EL (cell line): ENCODE results near the gene CFAP210.

Experiments used
- DNase-seq: peaks from one replicate; pipeline ENCODE4 v3.0.0-alpha.2; 2016

Gene CFAP210

GRCh38 chr2:169694113-169694893 is at the start of gene CFAP210, which contains the start of gene PHOSPHO2:
Gene CFAP210 (minus strand): TSS chr2:169694405. CDS start chr2:169694327, 78 bp downstream.
Gene PHOSPHO2 (plus strand): TSS chr2:169694469. CDS start chr2:169700972, 6,503 bp downstream.
- DNase-seq, result peak; percentile 96

DNA sequence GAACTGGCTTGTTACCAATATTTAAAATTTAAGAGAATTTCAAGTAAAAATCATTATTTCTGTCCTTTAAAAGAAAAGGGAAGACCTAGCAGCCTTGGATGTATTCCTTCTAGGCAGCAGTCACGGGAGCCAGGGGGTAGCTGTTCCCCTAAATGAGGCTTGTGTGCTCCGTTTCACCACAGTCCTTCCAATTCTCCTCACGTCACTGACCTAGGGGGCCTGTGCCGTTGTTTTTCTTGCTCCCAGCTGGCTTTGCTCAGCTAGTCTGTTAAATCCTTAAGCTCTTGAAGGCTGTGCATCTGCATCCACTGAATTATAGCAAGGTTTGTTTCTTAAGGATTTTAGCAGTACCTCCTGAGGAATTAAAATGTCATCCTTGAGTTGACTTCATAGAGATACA is 49.3 kb upstream of the CFAP210 start:
- DNase-seq, result no peak

DNA sequence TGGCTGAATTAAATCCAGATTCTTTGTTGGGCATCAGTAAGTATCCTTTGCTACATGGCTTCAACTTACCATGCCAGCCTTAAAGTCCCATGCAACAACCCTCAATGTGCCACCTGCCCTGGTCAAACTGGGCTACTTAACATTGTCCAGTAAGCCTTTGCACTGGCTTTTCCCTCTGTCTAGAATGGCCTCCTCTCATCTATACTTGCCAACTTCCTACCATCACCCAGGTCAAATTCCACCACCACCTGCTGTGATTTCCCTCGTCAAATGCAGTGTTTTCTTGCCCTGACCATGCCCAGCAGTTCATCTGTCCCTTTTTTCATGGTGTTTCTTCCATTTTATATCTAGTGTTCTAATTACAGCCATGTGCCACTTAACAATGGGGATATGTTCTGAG is 45.1 kb upstream of the CFAP210 start:
- no peak for DNase-seq

GRCh38 chr2:169738566-169739229 is 44.5 kb upstream of the CFAP210 start:
- no peak for DNase-seq

DNA sequence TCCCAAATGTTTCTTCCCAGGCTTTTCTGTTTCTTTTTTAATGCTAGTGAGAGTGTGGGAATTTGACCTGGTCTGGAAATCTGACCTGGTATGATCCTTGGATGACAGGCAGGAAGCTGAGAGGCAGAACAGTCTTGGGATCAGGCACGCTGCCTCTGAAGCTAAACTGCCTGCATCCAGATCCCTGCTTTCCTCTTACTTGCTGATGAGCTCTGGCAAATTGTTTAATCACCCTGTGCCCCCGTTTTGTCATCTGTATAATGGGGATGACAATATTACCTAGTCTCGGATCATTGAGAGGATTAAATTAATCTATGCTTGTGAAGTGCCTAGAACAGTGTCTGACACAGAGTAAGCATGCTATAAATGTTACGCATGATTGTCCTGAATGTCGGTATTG is 42.7 kb upstream of the CFAP210 start:
- no peak for DNase-seq

DNA sequence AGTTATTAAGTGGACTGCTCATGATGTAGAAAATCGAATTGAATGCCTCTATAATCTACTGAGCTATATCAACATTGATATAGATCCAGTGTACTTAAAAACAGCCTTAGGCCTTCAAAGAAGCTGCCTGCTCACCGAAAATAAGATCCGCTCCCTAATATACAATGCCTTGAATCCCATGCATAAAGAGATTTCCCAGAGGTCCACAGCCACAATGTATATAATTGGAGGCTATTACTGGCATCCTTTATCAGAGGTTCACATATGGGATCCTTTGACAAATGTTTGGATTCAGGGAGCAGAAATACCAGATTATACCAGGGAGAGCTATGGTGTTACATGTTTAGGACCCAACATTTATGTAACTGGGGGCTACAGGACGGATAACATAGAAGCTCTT is 41.4 kb upstream of the CFAP210 start:
- no peak for DNase-seq

- peak; percentile 20 for DNase-seq
Observed at GRCh38 chr2:169734169-169734847, 40.1 kb upstream of the CFAP210 start.

DNA sequence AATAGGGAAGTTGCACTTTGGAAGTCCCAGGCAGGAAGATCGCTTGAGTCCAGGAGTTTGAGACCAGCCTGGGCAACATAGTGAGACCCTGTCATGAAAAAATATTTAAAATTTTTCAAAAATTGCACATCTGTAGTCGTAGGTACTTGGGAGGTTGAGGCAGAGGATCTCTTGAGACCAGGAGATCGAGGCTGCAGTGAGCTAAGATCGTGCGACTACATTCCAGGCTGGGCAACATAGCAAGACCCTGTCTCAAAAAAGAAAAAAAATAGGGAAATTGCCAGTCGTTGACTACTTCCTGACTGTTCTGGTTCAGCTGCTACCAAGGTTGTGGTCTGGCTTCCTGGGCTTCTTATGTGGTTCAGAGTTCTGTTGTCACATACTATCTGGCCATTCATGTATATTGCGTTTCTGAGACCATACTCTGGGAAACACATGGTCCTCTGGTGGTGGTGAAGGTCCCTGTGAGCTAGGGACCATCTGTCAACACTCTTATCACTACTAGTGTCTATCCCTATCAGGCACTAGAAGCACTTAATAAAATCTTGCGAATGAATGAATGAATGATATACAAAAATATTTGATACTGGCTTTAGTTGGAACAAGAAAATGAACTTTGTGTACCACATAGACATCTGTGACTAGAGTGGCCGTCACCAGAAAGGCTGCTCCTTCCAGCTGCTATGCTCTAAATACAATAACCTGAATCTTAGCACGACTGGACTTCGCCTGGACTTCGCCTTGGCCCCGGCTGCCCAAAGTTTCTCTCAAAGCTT is 38.6 kb upstream of the CFAP210 start:
- no peak for DNase-seq

GRCh38 chr2:169732075-169732474 is 37.9 kb upstream of the CFAP210 start:
- no peak for DNase-seq

GRCh38 chr2:169729274-169729605 is 35.0 kb upstream of the CFAP210 start:
- DNase-seq, result no peak

DNA sequence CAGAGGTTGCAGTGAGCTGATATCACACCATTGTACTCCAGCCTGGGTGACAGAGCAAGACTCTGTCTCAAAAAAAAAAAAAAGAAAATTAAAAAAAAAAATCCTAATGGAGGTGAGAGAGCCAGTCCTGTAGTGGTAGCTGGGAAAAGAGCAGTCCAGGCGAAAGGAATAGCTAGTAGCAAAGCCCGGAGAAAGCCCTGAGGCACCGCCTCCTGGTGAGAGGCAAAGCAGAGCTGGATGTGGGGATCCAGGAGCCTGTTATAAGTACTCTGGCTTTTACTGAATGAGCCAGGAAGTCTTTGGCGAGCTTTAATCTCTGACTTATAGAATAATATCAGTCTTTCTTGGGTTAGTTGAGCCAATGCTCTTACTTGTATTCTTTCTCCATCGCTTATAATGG is 32.9 kb upstream of the CFAP210 start:
- DNase-seq, result no peak

DNA sequence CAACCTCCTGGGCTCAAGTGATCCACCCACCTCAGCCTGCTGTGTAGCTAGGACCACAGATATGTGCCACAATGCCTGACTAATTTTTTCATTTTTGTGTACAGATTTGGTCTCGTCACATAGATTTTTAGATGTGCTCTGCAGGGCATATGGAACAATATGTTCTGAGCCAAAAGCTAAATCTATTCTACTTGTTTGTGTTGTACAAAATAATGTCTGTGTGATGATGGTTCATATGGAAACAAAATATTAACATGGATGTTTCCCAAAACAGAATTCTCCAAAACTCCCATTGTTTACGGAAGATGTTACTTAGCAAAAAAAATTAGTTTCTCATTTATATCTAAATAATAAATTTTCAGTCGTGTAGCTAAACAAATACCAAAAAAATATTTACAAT is 26.8 kb upstream of the CFAP210 start:
- DNase-seq, result no peak

- DNase-seq, result no peak
Observed at GRCh38 chr2:169718930-169719504, 24.8 kb upstream of the CFAP210 start.

DNA sequence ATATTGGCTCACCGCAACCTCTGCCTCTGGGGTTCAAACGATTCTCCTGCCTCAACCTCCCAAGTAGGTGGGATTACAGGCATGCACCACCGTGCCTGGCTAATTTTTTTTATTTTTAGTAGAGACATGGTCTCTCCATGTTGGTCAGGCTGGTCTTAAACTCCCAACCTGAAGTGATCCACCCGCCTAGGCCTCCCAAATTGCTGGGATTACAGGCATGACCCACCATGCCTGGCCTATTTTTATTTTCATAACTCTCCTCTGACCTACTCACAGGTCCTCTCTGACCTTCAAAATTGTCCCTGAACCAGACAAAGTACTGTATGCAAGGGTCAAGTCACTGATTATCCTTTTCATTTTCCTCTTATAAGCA is 23.5 kb upstream of the CFAP210 start:
- no peak for DNase-seq

GRCh38 chr2:169716938-169717690 is 22.9 kb upstream of the CFAP210 start:
- DNase-seq, result no peak

DNA sequence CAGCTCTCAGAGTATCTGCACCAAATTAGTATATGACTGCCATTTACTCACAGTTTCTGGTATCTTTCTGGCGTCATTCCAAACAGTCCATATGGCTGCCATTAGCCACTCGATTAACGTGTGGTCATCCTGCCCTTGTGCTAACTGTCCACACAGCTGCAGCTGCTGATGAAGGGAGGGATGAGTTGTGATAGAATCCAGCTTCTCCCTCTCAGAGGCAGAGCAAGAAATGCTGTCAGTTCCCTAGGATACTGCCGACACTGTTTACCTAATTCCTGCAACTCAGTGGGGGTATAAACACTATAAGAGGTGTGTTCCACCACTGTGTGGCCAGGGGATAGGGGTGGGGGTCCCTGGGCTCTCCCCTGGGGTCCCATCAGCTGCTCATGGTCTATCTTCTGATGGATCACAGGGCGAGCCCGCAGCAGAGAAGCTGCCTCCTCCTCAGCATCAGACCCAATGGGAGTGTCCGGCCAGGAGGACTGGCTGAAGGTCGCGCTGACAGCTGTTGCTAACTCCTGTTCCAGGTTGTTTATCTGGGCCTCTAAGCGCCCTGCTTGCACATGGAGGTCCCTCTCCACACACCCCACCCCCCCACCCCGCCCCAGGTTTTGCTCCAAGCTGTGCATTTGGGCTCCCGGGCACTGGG is 22.2 kb upstream of the CFAP210 start:
- peak; percentile 81 for DNase-seq

DNA sequence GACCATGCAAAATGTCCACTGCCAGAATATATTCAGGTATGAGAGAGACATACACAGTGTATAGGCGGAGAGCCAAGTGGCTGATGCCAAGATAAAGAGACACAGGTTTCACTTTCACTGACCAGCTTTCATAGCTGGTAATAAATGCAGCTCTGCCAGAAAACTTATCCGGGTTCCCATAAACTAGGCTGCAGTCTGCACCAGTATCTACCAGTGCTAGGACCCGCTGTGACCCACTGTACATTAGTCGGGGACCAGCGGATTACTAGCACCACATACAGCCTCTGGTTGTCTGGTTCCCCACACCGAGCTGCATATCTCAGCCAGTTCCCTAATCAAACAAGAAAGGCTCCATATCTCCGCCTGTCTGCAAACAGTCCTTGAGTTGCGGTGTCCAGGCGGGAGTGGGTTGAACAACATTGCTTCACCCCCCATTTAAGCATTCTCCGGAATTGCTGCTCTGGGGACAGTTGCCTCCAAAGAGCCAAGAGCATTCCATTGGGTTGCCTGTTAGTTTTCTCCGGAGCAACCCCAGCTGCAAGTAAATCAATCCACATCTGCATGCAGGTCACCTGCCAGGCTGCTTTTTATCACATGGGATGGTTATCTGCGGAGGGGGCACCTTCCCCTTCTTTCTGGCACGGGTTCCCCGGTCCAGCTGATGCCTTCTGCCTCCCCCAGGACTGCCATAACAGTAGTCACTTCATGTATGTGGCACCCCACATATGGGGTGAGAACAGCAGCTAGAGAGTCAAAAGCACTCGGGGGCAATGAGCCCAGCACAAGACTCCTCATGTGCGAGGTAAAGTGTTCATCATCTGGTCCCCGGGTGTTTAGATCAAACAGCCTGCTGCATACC is 21.4 kb upstream of the CFAP210 start:
- DNase-seq, result no peak

DNA sequence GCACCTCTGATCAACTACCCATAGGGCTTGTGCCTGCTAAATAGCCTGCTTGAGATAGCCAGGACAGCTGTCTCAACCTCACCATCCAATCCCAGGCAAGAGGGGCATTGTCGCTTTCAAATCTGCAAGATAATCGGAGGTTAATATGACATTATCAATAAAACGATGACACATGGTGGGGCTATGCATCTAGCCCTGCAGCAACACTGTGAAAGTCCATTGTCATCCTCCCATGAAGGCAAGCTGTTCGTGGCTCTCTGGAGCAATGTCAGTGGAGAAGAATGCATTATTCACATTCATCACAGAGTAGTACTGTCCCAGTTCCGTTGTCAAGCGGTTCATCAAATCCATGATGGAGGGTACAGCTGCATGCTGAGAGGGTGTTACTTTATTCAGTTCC is 20.5 kb upstream of the CFAP210 start:
- peak; percentile 56 for DNase-seq

DNA sequence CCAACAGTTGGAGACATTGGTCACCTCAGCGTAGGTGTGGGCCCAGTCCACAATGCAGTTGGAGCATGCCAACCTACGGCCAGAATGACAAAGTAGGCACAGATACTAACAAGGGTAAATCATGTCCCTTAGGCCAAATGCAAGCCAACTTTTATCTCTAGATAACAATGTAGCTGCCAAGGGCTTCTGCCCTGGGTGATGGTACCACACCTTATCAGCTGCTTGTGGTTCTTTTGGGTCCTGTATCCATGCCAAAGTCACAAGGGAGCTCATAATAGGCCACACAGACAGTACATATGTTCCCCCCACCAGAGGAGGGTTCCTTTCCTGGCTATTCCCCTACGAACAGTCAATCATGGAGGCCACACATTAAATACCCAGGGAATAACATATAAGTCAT is 19.1 kb upstream of the CFAP210 start:
- no peak for DNase-seq

GRCh38 chr2:169712791-169713227 is 18.6 kb upstream of the CFAP210 start:
- no peak for DNase-seq
